Brain pericyte (primary cell): ENCODE results near the gene DHRS13.

Experiments used
- DNase-seq: peaks from one replicate; pipeline ENCODE4 v3.0.0-alpha.2; 2012; ENCODE audit warnings: low read depth, low spot score

The DHRS13 gene, protein sequence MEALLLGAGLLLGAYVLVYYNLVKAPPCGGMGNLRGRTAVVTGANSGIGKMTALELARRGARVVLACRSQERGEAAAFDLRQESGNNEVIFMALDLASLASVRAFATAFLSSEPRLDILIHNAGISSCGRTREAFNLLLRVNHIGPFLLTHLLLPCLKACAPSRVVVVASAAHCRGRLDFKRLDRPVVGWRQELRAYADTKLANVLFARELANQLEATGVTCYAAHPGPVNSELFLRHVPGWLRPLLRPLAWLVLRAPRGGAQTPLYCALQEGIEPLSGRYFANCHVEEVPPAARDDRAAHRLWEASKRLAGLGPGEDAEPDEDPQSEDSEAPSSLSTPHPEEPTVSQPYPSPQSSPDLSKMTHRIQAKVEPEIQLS

DNA sequence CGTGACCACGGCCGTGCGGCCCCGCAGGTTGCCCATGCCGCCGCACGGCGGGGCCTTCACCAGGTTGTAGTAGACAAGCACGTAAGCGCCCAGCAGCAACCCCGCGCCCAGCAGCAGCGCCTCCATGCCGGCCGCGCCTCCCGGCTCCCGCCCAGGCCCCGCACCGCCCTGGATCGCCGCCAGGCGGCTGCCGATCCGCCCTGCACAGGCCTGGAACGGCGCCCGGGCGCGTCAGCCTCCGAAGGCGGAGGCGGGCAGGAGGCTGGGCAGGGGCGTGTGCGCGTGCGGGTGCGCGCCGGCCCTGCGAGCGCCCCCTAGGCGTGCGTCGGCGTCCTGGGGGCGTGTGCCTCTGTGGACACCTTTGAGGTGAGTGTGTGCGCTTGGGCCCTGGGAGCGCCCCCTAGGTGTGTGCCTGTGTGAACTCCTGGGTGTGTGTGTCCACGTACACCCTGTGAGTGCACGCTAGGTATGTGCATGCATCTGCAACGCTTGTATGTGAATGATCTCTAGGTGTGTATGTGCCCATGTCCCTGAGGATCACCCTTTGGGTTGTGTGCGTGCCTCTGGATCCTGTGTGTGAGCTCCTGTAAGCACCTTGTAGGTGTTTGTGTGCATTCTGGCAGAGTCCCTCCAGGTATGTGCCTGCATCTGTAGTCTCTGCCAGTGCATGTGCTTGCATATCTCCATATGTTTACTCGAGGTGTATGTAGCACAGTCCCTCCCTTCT lies at the start of gene DHRS13:
Gene DHRS13 (minus strand): TSS at position 261 of the 727 bp plus-strand sequence. CDS start 135 bp downstream, at position 126.
- DNase-seq = peak; percentile 27

DNA sequence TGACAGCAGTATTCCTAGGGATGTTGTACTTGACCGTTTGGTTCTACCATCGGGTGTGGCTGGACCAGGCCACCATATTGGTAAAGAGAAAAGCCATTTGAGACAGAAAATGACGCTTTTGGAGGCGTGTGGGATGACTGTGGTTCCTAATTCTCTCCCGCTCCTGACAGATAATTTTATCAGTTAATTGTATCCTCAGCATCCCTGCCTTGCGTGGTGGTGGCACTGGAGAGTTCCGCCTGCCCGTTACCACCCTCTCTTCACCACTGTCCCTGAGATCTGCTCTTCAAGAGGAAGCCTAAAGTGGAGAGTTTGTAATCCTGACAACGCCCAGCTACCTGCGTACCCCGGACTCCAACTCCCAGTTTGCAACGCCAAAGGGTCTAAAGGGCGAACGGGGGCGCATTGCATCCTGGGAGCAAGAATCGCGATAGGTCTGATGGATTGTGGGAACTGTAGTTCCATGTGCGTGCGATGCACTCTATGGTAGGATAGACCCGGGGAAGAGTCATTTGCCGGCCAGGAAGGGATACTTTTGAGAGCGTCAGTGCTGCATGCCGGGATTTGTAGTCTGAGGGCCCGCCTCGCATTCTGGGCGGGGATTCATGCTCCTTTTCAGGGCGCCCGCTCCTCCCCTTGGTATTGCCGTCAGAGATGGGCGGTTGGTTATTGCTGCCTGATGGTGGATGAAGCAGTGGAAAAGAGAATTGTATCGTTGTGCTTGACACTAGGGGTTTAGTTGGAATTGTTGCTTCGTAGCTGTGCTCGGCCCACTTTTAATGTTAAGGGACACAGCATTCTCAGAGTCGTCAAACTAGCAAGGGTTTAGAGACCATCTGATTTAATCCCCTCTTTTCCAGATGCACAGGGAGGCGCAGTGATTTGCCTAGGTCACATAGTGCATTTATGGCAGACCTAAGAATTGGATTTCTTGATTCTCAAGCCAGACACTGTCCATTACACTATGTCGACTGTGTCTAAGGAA lies 49.4 kb upstream of the DHRS13 start:
- DNase-seq = peak; percentile 99

DNA sequence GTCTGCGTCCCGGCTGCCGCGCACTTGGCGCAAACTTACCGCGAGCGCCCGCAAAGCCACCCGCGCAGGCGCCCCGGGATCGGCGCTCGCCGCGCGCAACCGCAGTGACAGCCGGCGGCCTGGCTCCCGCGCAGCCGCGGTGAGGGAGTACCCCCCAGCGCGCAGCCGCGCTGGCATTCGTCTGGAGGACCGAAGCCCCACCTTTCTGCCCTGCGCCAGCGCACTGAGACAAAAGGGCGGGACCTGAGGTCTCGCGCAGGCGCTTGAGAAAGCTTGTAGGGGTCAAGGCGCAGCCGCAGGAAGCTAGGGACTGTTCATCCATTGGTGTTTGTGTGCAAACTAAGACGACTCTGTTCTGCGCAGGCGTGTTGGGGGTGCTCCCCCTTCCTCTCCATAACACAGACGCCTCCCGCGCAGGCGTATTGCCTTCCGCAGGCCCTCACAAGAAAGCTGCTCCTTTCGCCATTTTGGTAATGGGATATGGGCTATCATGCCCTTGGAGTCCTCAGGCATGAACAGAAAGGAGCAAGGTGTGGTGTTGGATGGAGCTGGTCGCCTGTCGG lies 48.6 kb upstream of the DHRS13 start, which contains the start of gene PHF12:
Gene PHF12 (minus strand): TSS at position 91 of the 563 bp plus-strand sequence. CDS start 558 bp downstream, outside the sequence.
- DNase-seq = peak; percentile 99

DNA sequence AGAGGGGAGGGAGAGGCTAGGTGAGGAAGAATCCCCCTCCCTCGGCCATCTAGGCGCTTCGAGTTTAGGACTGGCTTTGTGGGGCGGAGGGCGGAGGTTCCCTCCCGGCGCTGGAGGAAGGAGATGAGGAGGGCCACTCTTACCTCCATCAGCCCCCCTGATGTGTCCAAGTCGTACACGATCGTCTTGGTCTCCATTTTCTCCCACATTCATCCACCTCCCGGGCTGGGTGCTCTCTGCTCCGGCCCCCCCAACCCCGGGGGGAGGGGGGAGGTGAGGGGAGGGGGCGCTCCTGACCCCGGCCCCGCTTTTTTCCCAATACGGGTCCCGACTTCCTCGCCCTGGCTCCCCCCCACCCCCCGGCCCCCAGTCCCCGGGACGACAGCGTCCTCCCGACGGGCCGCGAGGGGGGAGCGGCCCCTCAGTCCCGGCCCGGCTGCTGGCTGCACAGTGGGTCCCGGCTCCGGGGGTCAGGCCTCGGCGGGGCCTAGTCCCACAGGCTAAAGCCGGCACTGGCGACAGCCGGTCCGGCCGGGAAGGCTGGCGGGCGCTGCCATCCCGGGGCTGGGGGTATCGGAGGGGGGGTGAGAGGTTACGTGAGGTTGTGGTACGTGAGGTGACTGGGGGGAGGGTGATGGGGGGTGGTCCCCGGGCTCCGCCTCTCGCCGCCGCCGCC lies 48.0 kb upstream of the DHRS13 start:
- no peak for DNase-seq

DNA sequence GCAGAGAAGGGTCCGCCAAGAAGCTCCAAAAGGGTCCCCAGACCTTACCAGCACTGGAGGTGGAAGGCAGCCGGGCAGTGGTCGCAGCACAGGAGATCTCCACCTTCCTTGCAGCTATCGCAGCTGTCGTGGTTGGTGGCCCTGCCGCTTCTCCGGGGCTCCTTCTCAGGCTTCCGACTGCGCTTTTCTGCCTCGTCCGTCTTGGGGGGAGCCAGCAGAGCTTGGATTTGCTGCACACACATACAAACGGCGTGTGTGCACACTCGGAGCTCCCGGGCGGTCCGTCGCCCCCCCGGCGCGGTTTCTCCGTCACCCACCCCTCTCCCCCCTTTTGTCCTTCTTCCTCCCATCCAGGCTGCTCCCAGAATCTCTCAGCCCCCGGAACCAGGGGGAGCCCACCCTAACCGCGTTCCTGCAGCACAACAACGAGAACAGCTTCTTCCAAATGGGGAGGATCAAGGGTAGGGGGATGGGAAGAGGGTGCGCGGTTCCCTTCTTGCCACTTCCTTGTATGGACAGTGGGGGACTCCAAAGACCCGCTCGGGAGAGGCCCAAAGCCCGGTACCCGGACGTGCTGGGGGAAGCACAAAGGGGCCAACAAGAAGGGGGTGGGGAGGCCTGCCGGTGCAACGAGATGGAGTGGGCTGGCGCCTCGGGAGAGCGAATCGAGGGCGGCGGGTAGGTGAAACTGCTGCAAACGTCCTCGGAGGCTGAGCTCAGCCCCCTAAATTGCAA lies 47.3 kb upstream of the DHRS13 start:
- no peak for DNase-seq

DNA sequence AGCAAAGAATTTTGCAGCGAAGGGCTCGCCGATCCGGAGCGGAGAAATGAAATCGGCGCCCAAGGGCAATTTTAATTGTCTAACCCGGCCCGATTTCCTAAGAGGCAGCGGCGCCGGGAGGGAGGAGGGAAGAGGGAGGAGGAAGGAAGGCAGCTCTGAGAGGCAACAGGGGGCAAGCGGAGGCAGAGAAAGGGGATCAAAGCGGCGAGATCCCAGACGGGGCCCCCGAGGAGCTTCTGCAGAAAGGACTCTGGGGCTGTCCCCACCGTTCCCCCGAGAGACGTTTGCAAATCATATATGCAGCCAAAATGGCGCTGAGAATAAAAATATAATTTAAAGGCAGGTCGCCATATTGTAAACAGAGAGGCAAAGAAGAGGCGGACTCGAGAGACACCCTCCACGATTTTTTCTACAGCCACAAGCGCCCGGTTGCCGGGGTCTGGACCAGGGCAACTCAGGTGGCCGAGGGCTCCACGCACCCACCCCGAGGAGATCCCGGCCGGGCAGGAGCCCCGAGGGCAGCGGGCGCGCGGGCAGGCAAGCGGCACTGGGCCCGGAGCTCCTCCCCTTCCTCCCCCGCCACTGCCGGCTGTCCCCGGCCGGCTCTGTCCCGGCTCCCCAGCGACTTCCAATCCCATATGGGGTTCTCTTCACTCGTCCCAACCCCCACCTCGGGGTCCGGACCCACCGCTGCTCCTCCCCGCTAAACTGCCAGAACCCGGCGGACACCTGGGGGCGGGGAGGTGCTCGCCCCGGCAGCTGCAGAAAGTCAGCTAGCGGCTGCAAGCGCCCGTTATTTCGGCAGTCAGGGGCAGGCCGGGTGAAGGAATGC lies 46.5 kb upstream of the DHRS13 start:
- DNase-seq = no peak

DNA sequence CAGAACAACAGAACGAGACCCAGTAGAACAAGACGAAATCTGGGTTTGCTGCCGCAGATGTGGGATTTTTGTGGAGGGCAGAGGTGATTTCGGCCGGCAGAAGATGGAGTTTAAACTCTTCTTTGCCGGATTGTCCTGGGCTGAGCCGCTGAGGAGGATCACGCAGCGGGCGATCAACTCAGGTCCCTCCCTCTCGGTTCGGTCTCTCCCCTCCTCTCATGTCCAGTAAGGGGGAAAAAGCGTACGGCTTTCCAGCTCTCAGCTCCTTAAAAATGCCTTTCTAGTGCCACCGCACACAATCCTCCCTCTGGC lies 46.0 kb upstream of the DHRS13 start:
- no peak for DNase-seq

DNA sequence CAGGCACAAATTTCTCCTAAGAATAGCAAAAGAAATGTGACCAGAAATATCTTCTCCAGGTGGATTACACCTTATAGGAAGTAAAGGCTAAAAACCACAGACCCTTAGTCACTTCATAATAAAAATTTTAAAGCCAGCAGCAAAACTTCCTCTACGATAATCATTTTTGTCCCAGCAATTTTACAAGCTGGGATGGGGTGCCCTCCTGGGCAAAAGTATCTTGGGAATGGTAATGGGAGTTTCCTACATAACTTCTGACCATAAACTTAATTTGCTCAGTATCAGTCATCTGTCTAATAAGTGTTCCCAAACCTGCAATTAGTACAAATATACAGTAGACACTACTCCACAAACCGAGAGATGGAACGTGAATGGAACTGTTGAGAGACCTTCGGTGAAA lies 45.5 kb upstream of the DHRS13 start:
- no peak for DNase-seq

DNA sequence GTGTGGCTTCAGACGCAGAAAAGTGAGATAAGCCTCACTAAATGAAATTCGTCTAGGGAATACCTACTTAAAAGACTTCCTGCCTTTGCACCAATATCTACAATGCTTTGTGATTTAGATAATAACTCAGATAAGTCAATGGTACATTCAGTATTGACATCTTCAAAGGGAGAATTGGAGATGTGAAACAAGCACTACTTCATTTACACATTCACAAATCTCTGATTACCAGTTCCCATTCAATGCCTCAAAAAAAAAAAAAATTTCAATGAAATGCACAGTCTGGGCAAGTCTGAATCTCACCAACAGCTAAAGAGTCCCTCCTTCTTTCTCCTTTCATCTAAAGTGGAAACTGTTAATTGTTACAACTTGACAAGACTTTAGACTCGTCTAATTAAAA lies 44.8 kb upstream of the DHRS13 start:
- no peak for DNase-seq

DNA sequence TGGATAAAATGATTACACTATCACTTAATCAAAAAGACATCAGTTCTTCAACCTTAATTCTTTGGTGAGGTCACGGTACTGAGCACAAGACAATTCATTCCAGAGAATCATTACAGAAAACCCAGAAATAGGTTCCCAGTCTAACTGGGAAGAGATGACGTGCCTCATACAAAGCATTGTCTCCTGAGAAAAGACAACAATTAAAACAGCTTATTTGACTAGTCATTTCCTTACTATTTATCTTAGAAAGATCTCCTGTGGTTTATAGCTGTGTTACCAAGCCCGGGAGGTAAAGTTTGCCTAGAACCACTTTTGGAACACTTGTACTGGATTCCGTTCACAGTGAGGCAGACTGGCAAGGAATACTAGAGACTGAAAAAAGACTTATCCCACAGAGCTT lies 43.4 kb upstream of the DHRS13 start:
- peak; percentile 80 for DNase-seq

DNA sequence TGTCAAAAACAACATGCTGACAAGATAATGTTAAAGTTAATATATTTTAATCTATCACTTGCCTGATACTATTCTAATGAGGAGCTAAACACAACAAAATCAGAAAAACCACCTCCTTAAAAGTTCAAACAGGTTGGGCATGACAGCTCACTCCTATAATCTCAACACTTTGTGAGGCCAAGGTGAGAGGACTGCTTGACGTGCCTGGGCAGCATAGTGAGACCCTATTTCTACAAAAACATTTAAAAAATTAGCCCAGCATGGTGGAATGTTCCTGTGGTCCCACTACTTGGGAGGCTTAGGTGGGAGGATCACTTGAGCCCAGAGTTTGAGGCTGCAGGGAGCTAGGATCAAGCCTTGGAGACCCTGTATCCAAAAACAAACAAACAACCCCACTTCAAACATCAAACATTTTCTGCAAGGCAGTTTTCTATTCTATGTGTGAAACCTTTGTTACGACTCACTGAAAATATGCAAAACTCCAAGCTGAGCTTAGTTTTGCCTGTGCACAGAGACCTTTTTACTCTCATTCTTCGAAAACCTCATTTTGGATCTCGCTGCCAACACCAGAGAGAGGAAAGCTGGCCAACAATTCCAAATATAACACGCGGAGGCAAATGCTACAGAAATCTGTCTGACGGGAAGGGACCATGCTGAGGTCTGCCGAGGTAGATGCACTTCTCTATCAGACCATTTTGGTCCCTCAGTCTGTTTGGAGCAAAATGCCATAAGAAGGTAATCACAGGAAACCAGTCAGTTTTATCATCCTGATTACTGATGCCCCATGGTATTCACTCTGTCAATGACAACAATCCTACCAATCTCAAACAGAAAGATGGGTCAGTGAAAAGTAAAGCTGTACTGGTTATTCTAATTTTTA lies 42.2 kb upstream of the DHRS13 start:
- DNase-seq = no peak

DNA sequence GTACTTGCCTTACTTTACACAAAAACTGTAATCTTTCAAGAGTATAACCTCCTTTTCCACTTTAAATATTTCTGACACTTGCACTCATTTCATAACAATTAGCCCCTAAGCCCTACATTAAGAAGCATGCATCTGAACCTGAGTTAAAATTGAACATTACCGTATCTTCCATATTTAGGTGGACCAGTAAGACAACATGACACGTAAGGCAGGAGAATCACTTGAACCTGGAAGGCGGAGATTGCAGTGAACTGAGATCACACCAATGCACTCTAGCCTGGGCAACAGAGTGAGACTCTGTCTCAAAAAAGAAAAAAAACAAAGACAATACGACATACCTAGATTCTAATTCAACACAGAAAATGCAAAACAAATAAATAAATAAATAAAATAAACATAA lies 41.5 kb upstream of the DHRS13 start:
- DNase-seq = no peak

DNA sequence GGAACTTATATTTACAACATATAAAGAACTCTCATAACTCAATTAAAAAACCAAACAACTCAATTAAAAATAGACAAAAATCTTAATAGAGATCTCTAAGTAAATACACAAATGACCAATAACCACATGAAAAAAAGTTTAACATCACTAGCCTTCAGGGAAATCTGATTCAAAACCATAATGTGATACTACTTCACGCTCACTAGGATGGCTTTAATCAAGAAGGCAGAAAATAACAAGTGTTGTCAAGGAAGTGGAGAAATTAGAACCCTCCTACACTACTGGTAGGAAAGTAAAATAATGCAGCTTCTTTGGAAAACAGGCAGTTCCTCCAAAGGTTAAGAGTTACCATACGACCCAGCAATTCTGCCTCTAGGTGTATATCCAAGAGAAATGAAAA lies 40.0 kb upstream of the DHRS13 start:
- DNase-seq = no peak

DNA sequence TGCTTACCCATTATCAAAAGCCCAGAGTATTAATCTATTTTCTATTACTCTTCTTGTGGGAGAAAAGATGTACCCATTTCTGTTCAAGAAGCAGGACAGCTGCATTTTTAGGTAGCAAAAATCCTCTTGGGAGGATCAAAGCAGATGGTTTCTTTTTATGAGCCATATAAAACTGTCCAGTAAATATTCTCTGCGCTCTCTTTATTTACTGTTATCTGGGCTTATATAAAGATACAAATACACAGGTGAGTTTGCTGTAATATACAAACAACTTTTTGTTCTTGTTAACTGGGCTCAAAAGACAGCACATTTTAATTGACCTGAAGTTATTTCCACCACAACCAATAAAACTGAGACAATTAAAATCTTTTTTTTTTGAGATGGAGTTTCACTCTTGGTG lies 38.4 kb upstream of the DHRS13 start:
- no peak for DNase-seq

DNA sequence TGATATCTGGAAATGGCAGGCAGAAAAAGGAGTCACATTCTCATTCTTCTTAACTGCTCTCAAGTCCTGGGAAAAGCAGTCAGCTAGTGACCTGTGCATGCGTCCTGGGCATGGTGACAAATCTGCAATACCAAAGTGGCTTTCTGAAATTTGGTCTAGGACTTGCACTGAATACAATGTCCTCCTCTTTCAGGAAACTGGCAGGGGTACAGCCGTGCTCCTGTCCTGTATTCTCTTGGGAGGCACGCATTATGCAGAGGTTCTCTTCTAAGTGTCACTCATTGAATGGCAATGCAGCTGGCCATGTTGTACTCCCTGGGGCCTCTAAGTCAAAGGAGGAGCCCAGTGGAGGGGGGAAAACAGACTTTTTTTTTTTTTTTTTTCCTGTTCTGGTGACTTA lies 37.8 kb upstream of the DHRS13 start:
- no peak for DNase-seq

DNA sequence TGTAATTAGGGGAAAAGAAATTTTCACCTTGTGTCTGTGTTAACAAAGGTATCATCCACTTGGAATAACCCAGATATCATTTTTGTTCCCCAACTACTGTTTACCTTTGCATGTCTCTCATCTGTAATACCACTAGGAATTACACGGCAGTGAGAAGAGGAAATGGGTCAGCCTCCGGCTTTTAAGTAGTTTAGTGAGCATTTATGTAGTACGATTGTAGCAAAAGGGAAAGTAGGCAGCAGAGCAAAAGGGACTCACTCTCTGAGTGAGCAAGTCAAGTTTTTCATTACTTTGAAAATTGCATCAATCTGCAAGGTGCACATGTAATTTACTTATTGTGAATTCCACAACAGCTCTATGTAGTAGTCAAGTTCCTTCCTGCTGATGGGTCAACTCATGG lies 37.3 kb upstream of the DHRS13 start:
- no peak for DNase-seq

DNA sequence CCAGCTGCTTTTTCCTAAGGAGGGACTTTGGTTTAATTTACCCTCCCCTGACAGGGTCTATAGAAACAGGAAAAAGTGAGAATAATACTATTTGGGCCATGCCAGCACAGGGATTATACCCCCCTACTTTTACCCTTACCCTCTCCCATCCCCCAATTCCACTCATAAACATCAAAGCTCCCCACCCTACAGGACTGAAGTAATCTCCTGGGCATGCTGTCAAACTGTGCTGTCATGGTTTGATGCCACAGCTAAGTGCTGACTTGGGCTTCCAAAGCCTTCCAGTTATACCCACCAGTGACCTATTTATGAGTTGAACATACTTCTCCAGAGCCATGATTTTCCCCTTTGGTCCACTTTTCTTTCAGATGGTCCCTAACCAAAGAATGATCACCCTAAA lies 35.7 kb upstream of the DHRS13 start:
- no peak for DNase-seq

DNA sequence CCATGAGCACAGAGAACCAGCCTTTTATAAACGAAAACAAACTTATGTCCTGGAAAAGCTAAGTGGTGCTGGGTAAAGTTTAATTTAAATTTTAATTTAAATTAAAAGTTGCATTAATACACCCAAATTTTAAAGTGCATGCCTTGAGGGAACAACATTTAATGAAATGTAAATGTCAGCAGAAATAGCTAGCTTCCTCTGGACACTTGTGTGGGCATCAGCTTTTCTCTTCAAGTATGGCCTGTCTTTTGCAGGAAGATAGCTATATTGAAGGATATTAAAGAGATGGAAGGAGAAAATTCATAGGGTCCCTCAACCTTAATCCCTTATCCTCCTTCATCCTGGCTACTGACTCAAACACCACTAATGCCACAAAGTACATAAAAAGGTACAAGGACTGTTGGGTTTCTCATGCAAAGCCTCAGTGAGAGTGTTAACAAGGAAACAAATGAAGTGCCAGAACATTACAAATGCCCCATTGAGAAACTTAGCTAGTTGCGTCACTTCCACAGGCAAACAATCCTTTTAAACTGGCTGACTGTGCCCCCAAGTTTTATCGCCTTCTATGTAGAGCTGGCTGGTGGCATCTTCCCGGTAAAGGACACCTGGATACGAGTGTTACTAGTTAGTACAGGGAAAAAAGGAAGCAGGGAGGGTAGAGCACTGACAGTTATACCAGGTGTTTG lies 34.3 kb upstream of the DHRS13 start:
- DNase-seq = no peak
